ENCODE results near the gene ZNF605. TPM values are rescaled to one million over a fixed set of nuclear protein-coding genes. Genes with fewer than 3 reads are reported as not detected.

Gene ZNF605
- total RNA-seq, 1 experiment from 2014 or later = 19.3 TPM

DNA sequence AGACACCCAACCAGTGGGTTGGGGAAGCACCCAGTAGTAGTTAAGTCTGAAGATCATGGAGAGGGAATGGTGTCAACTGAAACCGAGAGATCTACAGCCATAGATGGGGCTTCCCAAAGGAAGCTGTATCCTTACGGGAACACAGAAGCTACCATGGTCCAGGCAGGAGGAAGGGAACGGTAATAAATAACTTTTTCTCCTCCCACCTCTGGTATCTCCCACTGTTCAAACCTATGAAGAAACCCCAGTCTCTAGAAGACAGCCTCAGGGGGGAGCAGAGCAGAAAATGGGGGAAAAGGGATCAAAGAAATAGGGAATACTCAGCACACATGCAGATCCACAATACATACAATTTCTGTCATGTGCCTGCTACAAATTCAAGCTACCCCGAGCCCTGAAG is 33.4 kb downstream of the ZNF605 start:
- peaks cover 92 to 98% of the 10 kb centered on the region in 2 experiments for H3K9me3 Mint-ChIP-seq
- H3K18ac ChIP-seq (ENCODE audit: insufficient read length, low read depth, low read length) = no peak overlapping the region
- H3K27me3 ChIP-seq (ENCODE audit: insufficient read depth, low read length) = no peaks in the 10 kb centered on the region
- H3K79me2 ChIP-seq (ENCODE audit: insufficient read depth, low read length) = no peaks in the 10 kb centered on the region
- H3K4me3 Mint-ChIP-seq = no peak overlapping the region
- no peak overlapping the region for H3K4ac ChIP-seq (ENCODE audit: low read depth, low read length)
- H3K27me3 Mint-ChIP-seq (ENCODE audit: low read depth) = peaks cover 15% of the 10 kb centered on the region
- H2BK15ac ChIP-seq (ENCODE audit: low read depth, low read length) = no peak overlapping the region
- no peak overlapping the region for H3K4me2 ChIP-seq (ENCODE audit: insufficient read depth, insufficient read length, low read length)
- H2BK12ac ChIP-seq (ENCODE audit: insufficient read length, low read depth, low read length) = no peak overlapping the region
- H4K20me1 ChIP-seq (ENCODE audit: control insufficient read depth, insufficient read depth, insufficient read length) = no peaks in the 10 kb centered on the region
- H3K14ac ChIP-seq (ENCODE audit: insufficient read depth, low read length) = no peak overlapping the region
- peaks cover 37 to 69% (median 55%) of the 10 kb centered on the region in 3 experiments for H3K36me3 Mint-ChIP-seq (ENCODE audit: insufficient read depth in 1 of 3, low read depth in 3 of 3)
- H4K8ac ChIP-seq (replicated peaks; ENCODE audit: insufficient read length, low read depth, low read length) = no peak overlapping the region
- H3K23ac ChIP-seq (ENCODE audit: insufficient read length, low read depth, low read length) = no peak overlapping the region
- H3K9ac ChIP-seq (ENCODE audit: extremely low read depth, insufficient read length, low read length) = no peak overlapping the region
- no peak overlapping the region for H2AFZ ChIP-seq (ENCODE audit: low read length)
- H2BK120ac ChIP-seq (ENCODE audit: low read depth, low read length, poor library complexity, severe bottlenecking) = no peak overlapping the region
- no peak overlapping the region for H4K5ac ChIP-seq (ENCODE audit: insufficient read length, low read depth, low read length)
- H4K91ac ChIP-seq (ENCODE audit: insufficient read length, low read depth, low read length) = no peak overlapping the region
- no peak overlapping the region for H2BK20ac ChIP-seq (ENCODE audit: low read depth, low read length, poor library complexity, severe bottlenecking)
- H3K23me2 ChIP-seq (ENCODE audit: insufficient read length, low read depth, low read length, poor library complexity, severe bottlenecking) = no peaks in the 10 kb centered on the region
- no peak overlapping the region for H2AK5ac ChIP-seq (ENCODE audit: insufficient read length, low read length)
- no peak overlapping the region for H2BK5ac ChIP-seq (ENCODE audit: insufficient read length, low read length)
- no peak overlapping the region for H3K27ac Mint-ChIP-seq
- H3K4me1 Mint-ChIP-seq = no peaks in the 10 kb centered on the region
- WGBS (ENCODE audit: extremely low coverage, insufficient read length, low lambda C conversion rate) = no CpG with 5 or more reads among the region's 4 CpGs
- no peak for DNase-seq
- no peak overlapping the region for H3T11ph ChIP-seq (ENCODE audit: low read length)
- TF ChIP-seq, protein P1, sequence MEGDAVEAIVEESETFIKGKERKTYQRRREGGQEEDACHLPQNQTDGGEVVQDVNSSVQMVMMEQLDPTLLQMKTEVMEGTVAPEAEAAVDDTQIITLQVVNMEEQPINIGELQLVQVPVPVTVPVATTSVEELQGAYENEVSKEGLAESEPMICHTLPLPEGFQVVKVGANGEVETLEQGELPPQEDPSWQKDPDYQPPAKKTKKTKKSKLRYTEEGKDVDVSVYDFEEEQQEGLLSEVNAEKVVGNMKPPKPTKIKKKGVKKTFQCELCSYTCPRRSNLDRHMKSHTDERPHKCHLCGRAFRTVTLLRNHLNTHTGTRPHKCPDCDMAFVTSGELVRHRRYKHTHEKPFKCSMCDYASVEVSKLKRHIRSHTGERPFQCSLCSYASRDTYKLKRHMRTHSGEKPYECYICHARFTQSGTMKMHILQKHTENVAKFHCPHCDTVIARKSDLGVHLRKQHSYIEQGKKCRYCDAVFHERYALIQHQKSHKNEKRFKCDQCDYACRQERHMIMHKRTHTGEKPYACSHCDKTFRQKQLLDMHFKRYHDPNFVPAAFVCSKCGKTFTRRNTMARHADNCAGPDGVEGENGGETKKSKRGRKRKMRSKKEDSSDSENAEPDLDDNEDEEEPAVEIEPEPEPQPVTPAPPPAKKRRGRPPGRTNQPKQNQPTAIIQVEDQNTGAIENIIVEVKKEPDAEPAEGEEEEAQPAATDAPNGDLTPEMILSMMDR (conservative IDR thresholded peaks at IDR 0.05) = no peak
- no peaks in the 10 kb centered on the region for H3K4me1 ChIP-seq (ENCODE audit: insufficient read depth, low read length)
- no peak overlapping the region for H3K56ac ChIP-seq (ENCODE audit: insufficient read length, low read depth, low read length)
- no peak overlapping the region for H3K27ac ChIP-seq (ENCODE audit: insufficient read length, low read depth, low read length)
- peaks cover 80% of the 10 kb centered on the region for H3K9me3 ChIP-seq (ENCODE audit: control insufficient read depth, low read depth, low read length)
- no peaks in the 10 kb centered on the region for H3K79me1 ChIP-seq (ENCODE audit: insufficient read depth, low read depth, low read length, poor library complexity, severe bottlenecking)
